Central memory CD8-positive, alpha-beta T cell (primary cell): ENCODE data around the gene AGPAT4.

ENCODE experiments used
- ATAC-seq: fragments of 150-1000 bp; cut with Tn5 transposase; replicated peaks from 2 replicates; pipeline ENCODE4 v1.10.0; 2022; ENCODE audit warnings: mild to moderate bottlenecking, moderate FRiP score, moderate number of reproducible peaks; ENCODE audit not compliant: poor library complexity, severe bottlenecking; ENCODE audit errors: extremely low read depth
- DNase-seq, 2 donors: peaks; one replicate each; pipeline ENCODE4 v3.0.0; 2021; ENCODE audit warnings: low spot score in 2 of 2
- H3K27ac Mint-ChIP-seq: one replicate; pipeline ENCODE4 v1.8.0; 2022; ENCODE audit warnings: low read depth, mild to moderate bottlenecking, moderate library complexity, mixed read lengths
- H3K27me3 Mint-ChIP-seq: one replicate; pipeline ENCODE4 v1.8.0; 2022; ENCODE audit warnings: mixed read lengths
- H3K36me3 Mint-ChIP-seq: one replicate; pipeline ENCODE4 v1.8.0; 2022; ENCODE audit warnings: mild to moderate bottlenecking, moderate library complexity, mixed read lengths; ENCODE audit not compliant: insufficient read depth
- H3K4me1 Mint-ChIP-seq: one replicate; pipeline ENCODE4 v1.8.0; 2022; ENCODE audit warnings: mixed read lengths
- H3K4me3 Mint-ChIP-seq: one replicate; pipeline ENCODE4 v1.8.0; 2022; ENCODE audit warnings: mild to moderate bottlenecking, moderate library complexity, mixed read lengths
- H3K9me3 Mint-ChIP-seq: one replicate; pipeline ENCODE4 v1.8.0; 2022; ENCODE audit warnings: mixed read lengths

The AGPAT4 gene

DNA sequence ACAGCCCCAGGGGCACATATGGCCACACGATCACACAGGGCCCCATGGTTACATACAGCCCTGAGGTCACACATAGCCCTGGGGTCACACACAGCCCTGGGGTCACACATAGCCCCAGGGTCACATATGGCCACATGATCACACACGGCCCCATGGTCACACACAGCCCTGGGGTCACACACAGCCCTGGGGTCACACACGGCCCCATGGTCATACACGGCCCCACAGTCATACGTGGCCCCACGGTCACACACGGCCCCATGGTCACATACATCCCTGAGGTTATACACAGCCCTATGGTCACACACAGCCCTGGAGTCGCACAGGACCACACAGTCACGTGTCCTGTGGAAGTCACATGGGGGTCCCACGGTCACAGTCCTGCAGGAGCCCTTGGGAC is 120.1 kb downstream of the AGPAT4 start:
- H3K36me3 Mint-ChIP-seq: peaks cover 4% of the 10 kb centered on the region
- no peak for DNase-seq
- no peaks in the 10 kb centered on the region for H3K27me3 Mint-ChIP-seq
- no peak overlapping the region for H3K27ac Mint-ChIP-seq
- peaks cover 4% of the 10 kb centered on the region for H3K4me1 Mint-ChIP-seq
- H3K4me3 Mint-ChIP-seq: no peak overlapping the region
- ATAC-seq: no peak
- H3K9me3 Mint-ChIP-seq: peaks cover 7% of the 10 kb centered on the region

GRCh38 chr6:161152907-161153662 is 120.8 kb downstream of the AGPAT4 start:
- ATAC-seq (no peak), DNase-seq (no peak)
- Mint-ChIP-seq H3K27ac (peak overlapping the region; percentile 52), H3K9me3 (peaks cover 3% of the 10 kb centered on the region), H3K27me3 (no peaks in the 10 kb centered on the region), H3K36me3 (peaks cover 4% of the 10 kb centered on the region), H3K4me1 (peaks cover 1% of the 10 kb centered on the region), H3K4me3 (no peak overlapping the region)

GRCh38 chr6:161152527-161152862 is 121.4 kb downstream of the AGPAT4 start:
- Mint-ChIP-seq H3K4me3 (no peak overlapping the region), H3K9me3 (no peaks in the 10 kb centered on the region), H3K4me1 (no peaks in the 10 kb centered on the region), H3K36me3 (peaks cover 6% of the 10 kb centered on the region), H3K27ac (peak overlapping the region; percentile 52), H3K27me3 (no peaks in the 10 kb centered on the region)
- no peak for DNase-seq
- no peak for ATAC-seq

- DNase-seq (no peak), ATAC-seq (no peak)
- peaks cover 6% of the 10 kb centered on the region for H3K36me3 Mint-ChIP-seq
- no peaks in the 10 kb centered on the region for H3K9me3 Mint-ChIP-seq
- H3K4me1 Mint-ChIP-seq: no peaks in the 10 kb centered on the region
- H3K4me3 Mint-ChIP-seq: no peak overlapping the region
- H3K27ac Mint-ChIP-seq: peak overlapping the region; percentile 52
- no peaks in the 10 kb centered on the region for H3K27me3 Mint-ChIP-seq
Measured at GRCh38 chr6:161151660-161152526, 122.0 kb downstream of the AGPAT4 start.

DNA sequence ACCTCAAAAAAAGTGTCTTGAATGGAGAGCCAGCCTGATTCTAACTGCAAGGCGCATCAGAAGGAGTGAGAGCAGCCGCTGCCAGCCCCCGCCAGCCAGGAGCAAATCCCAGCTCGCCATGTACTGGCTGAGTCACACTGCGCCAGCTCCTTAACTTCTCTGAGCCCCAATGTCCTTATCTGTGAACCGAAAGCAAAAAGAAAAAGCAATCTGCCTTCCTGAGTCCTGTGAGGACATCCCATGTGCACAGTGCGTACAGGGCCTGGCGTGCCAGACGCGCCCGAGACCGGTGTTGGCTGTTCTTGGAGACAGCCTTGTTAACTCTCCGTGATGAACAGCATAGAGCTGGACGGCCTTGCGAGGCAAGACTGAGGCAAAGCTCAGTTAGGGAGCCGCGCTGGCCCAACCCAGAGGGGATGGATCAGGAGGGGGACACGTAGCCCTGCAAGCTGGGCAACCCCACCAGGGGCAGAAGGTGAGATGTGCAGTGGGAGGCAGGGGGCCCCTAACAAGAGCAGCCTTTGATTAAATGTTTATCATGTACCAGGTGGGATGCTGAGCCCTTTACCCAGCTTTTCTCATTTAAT is 122.7 kb downstream of the AGPAT4 start:
- Mint-ChIP-seq H3K27ac (no peak overlapping the region), H3K4me3 (no peak overlapping the region), H3K36me3 (peaks cover 8% of the 10 kb centered on the region), H3K4me1 (no peaks in the 10 kb centered on the region), H3K27me3 (no peaks in the 10 kb centered on the region), H3K9me3 (no peaks in the 10 kb centered on the region)
- ATAC-seq: no peak
- no peak for DNase-seq

DNA sequence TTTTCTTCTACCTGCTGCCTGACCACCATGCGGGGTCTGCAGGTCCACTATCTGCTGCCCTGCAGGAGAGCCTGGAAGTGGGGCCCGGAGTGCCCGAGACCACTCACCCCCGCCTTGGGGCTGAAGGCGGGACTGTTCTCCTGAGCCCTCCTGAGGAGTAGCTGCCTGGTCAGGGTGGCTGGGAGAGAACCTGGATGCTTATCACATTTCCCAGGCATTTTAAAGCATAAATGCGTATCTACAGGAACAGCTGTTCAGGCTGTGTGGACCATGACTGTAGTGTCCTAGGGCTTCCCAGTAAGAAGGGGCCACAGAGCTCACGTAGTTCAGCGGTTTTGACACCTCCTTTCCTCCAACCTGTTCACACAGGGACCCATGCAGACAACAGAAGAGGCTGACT is 123.3 kb downstream of the AGPAT4 start:
- Mint-ChIP-seq H3K36me3 (peaks cover 9% of the 10 kb centered on the region), H3K4me1 (no peaks in the 10 kb centered on the region), H3K27me3 (no peaks in the 10 kb centered on the region), H3K9me3 (no peaks in the 10 kb centered on the region), H3K27ac (no peak overlapping the region), H3K4me3 (no peak overlapping the region)
- ATAC-seq (no peak), DNase-seq (no peak)

GRCh38 chr6:161150136-161150535 is 123.7 kb downstream of the AGPAT4 start:
- no peak for DNase-seq
- Mint-ChIP-seq H3K27me3 (no peaks in the 10 kb centered on the region), H3K36me3 (peaks cover 9% of the 10 kb centered on the region), H3K27ac (peak overlapping the region; percentile 17), H3K4me1 (no peaks in the 10 kb centered on the region), H3K9me3 (no peaks in the 10 kb centered on the region), H3K4me3 (no peak overlapping the region)
- no peak for ATAC-seq

DNA sequence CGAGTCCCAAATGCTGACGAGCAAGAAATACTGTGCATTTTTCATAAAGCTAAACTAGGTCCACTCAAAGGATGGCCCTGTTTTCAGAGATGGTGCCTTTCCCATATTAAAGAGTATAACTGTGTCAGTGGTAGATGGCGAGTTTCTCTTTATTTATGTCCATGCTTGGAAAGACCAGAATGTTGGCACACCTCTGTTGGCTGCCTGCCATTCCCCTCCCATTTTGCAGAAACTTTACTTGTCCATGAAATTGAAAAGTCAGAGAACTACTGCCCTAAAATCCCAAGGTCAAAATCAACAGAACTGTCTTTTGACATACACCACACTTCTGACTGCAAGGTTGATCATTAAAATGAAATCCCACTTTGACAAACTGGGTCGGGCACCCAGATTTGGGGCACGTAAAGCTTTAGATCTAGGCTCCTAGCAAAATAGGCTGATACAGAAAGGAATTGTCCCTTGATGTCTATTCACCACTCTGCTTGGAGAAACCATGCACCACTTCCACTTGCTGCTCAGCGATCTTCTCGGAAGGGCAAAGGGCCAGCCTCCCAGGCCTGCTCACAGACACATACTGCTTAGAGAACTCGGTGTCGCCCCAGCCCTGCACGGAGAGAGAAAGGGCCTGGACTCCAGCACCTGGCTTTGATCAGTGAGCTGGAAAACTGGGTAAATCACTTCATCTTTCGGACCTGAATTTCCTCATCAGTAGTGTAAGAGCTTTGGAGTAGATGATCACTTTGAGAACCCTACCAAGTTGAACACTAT is 130.0 kb downstream of the AGPAT4 start:
- Mint-ChIP-seq H3K36me3 (peaks cover 9% of the 10 kb centered on the region), H3K27ac (no peak overlapping the region), H3K9me3 (no peaks in the 10 kb centered on the region), H3K27me3 (no peaks in the 10 kb centered on the region), H3K4me1 (no peaks in the 10 kb centered on the region), H3K4me3 (no peak overlapping the region)
- no peak for DNase-seq
- ATAC-seq: no peak

DNA sequence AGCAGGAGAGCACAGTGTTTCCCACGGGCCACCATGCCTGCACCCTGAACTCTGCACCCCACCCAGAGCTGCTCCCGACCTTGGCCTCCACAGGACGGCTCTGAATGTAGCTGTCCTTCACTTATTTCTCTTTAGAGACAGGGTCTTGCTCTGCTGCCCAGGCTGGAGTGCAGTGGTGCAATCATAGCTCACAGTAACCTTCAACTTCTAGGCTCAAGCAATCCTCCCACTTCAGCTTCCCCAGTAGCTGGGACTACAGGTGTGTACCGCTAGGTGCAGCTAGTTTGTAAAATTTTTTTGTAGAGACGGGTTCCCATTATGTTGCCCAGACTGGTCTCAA is 130.9 kb downstream of the AGPAT4 start:
- Mint-ChIP-seq H3K4me1 (no peaks in the 10 kb centered on the region), H3K4me3 (no peak overlapping the region), H3K27ac (no peak overlapping the region), H3K27me3 (no peaks in the 10 kb centered on the region), H3K36me3 (peaks cover 9% of the 10 kb centered on the region), H3K9me3 (no peaks in the 10 kb centered on the region)
- no peak for ATAC-seq
- no peak for DNase-seq

GRCh38 chr6:161141173-161141572 is 132.7 kb downstream of the AGPAT4 start:
- Mint-ChIP-seq H3K9me3 (no peaks in the 10 kb centered on the region), H3K4me1 (no peaks in the 10 kb centered on the region), H3K36me3 (peaks cover 7% of the 10 kb centered on the region), H3K27ac (no peak overlapping the region), H3K27me3 (no peaks in the 10 kb centered on the region), H3K4me3 (no peak overlapping the region)
- DNase-seq (no peak), ATAC-seq (no peak)

DNA sequence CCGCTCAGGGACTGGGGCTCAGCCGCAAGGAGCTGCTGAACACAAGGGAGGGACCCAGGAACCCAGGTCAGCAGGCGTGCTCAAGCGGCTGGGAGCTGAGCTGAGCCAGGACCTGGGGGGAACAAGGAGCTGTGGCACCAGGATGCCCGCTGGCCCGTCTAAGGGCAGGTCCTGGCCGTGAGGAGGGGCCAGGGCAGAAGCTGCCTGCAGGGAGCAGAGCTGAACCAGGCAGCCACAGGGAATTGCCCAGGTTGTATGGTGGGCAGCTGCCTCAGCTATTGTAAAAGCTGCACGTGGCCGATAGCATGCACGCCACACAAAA is 133.3 kb downstream of the AGPAT4 start:
- H3K4me3 Mint-ChIP-seq: no peak overlapping the region
- H3K4me1 Mint-ChIP-seq: no peaks in the 10 kb centered on the region
- H3K27me3 Mint-ChIP-seq: no peaks in the 10 kb centered on the region
- peak overlapping the region; percentile 38 for H3K27ac Mint-ChIP-seq
- peaks cover 6% of the 10 kb centered on the region for H3K36me3 Mint-ChIP-seq
- no peaks in the 10 kb centered on the region for H3K9me3 Mint-ChIP-seq
- no peak for DNase-seq
- ATAC-seq: no peak

GRCh38 chr6:161139766-161140553 is 133.9 kb downstream of the AGPAT4 start:
- DNase-seq: no peak
- no peak for ATAC-seq
- H3K36me3 Mint-ChIP-seq: peaks cover 6% of the 10 kb centered on the region

More at GRCh38 chr6:161139766-161140553, 133.9 kb downstream of the AGPAT4 start:
- H3K27me3 Mint-ChIP-seq: no peaks in the 10 kb centered on the region
- H3K4me3 Mint-ChIP-seq: no peak overlapping the region
- no peaks in the 10 kb centered on the region for H3K4me1 Mint-ChIP-seq
- no peaks in the 10 kb centered on the region for H3K9me3 Mint-ChIP-seq
- peak overlapping the region; percentile 38 for H3K27ac Mint-ChIP-seq
